OCI-LY1 (cell line): ENCODE measurements around the gene MBNL1.

Experiments used
- H2AFZ ChIP-seq: fragments of 200-600 bp; sonication (generic), shearing (Covaris generic); 2 replicates; pipeline ENCODE4 v1.6.0; 2014; ENCODE audit warnings: antibody characterized with exemption, mild to moderate bottlenecking, low read length
- H3F3A ChIP-seq: fragments of 200-600 bp; sonication (generic), shearing (Covaris generic); 2 replicates; pipeline ENCODE4 v1.6.0; 2014; ENCODE audit warnings: mild to moderate bottlenecking, antibody characterized with exemption, low read length, moderate library complexity; ENCODE audit not compliant: insufficient read depth
- H3K27ac ChIP-seq: fragments of 200-600 bp; sonication (generic); 2 replicates; pipeline ENCODE4 v1.5.1; 2014; ENCODE audit warnings: low read length, mixed run types, mild to moderate bottlenecking, low read depth; ENCODE audit not compliant: poor library complexity, severe bottlenecking
- H3K27me3 ChIP-seq: fragments of 200-600 bp; sonication (generic); 2 replicates; pipeline ENCODE4 v1.6.0; 2014; ENCODE audit warnings: antibody characterized with exemption, mild to moderate bottlenecking, low read length, moderate library complexity; ENCODE audit not compliant: insufficient read depth
- H3K36me3 ChIP-seq: fragments of 200-600 bp; sonication (generic); 2 replicates; pipeline ENCODE4 v1.6.1; 2014; ENCODE audit warnings: mild to moderate bottlenecking, antibody characterized with exemption, low read length, moderate library complexity, mixed read lengths; ENCODE audit not compliant: insufficient read depth
- H3K4me1 ChIP-seq: fragments of 200-600 bp; sonication (generic); 2 replicates; pipeline ENCODE4 v1.5.1; 2014; ENCODE audit warnings: mild to moderate bottlenecking, low read length, moderate library complexity; ENCODE audit not compliant: insufficient read depth, severe bottlenecking
- H3K4me2 ChIP-seq: fragments of 200-600 bp; sonication (generic), shearing (Covaris generic); 2 replicates; pipeline ENCODE4 v1.6.1; 2014; ENCODE audit warnings: low read length
- H3K4me3 ChIP-seq: fragments of 200-600 bp; sonication (generic); 2 replicates; pipeline ENCODE4 v1.5.1; 2014; ENCODE audit warnings: low read length, low read depth, mild to moderate bottlenecking, mixed read lengths; ENCODE audit not compliant: poor library complexity, severe bottlenecking
- H3K79me2 ChIP-seq: fragments of 200-600 bp; shearing (Covaris generic); 2 replicates; pipeline ENCODE4 v1.6.1; 2016; ENCODE audit warnings: mixed run types, low read length, mixed read lengths; ENCODE audit not compliant: insufficient read depth
- H3K9ac ChIP-seq: fragments of 200-600 bp; sonication (generic), shearing (Covaris generic); 2 replicates; pipeline ENCODE4 v1.6.1; 2014; ENCODE audit warnings: mild to moderate bottlenecking, low read length, mixed read lengths
- H3K9me2 ChIP-seq: fragments of 200-600 bp; sonication (generic), shearing (Covaris generic); 2 replicates; pipeline ENCODE4 v1.6.1; 2014; ENCODE audit warnings: low read depth, mild to moderate bottlenecking, low read length, mixed read lengths
- H3K9me3 ChIP-seq: fragments of 200-600 bp; shearing (Covaris generic); 2 replicates; pipeline ENCODE4 v1.6.1; 2014; ENCODE audit warnings: low read length, mixed read lengths
- H4K20me1 ChIP-seq: fragments of 200-600 bp; sonication (generic), shearing (Covaris generic); 2 replicates; pipeline ENCODE4 v1.6.0; 2016; ENCODE audit warnings: mild to moderate bottlenecking, low read length; ENCODE audit not compliant: insufficient read depth
- CTCF ChIP-seq: fragments of 200-600 bp; sonication (generic), shearing (Covaris generic); IDR thresholded peaks from 2 replicates; pipeline ENCODE4 v1.5.1; 2017; ENCODE audit warnings: mild to moderate bottlenecking, antibody characterized with exemption, low read length, moderate library complexity, mixed read lengths
- EZH2 ChIP-seq: fragments of 200-600 bp; sonication (generic), shearing (Covaris generic); IDR thresholded peaks from 2 replicates; pipeline ENCODE4 v1.8.0; 2017; ENCODE audit warnings: borderline replicate concordance, mixed run types, mild to moderate bottlenecking, antibody characterized with exemption, low read length, moderate library complexity, mixed read lengths

MBNL1 gene

GRCh38 chr3:152259468-152259867, 9.3 kb upstream of the MBNL1 start:
- Histone ChIP-seq H3K79me2 (peaks cover 48% of the 10 kb centered on the region), H3K36me3 (0 out of 2 replicates have a peak, but pooled peaks cover 9% of the 10 kb centered on the region), H3K9me3 (no peaks in the 10 kb centered on the region), H3K9ac (no peak overlapping the region), H2AFZ (no peak overlapping the region), H3K9me2 (no peaks in the 10 kb centered on the region), H3K27ac (peak overlapping the region; percentile 26), H4K20me1 (no peaks in the 10 kb centered on the region), H3F3A (no peaks in the 10 kb centered on the region), H3K4me2 (no peak overlapping the region), H3K4me1 (peaks cover 59% of the 10 kb centered on the region), H3K4me3 (no peak overlapping the region), H3K27me3 (no peaks in the 10 kb centered on the region)
- TF ChIP-seq CTCF (no peak), EZH2 (no peak)

GRCh38 chr3:152260026-152260425, 8.7 kb upstream of the MBNL1 start:
- no peak overlapping the region for H3K27ac ChIP-seq

GRCh38 chr3:152260529-152260928, 8.2 kb upstream of the MBNL1 start:
- Histone ChIP-seq H4K20me1 (no peaks in the 10 kb centered on the region), H3K27me3 (no peaks in the 10 kb centered on the region), H3K4me2 (no peak overlapping the region), H3K27ac (no peak overlapping the region), H3K79me2 (peaks cover 40% of the 10 kb centered on the region), H3K36me3 (0 out of 2 replicates have a peak, but pooled peaks cover 9% of the 10 kb centered on the region), H3K9me3 (no peaks in the 10 kb centered on the region), H3K9me2 (no peaks in the 10 kb centered on the region), H2AFZ (no peak overlapping the region), H3F3A (no peaks in the 10 kb centered on the region), H3K4me1 (peaks cover 56% of the 10 kb centered on the region), H3K4me3 (no peak overlapping the region), H3K9ac (no peak overlapping the region)
- TF ChIP-seq EZH2: no peak
- TF ChIP-seq CTCF: no peak

More at GRCh38 chr3:152260026-152260425, 8.7 kb upstream of the MBNL1 start:
- H3K9me3 ChIP-seq: no peaks in the 10 kb centered on the region
- H3K9ac ChIP-seq: no peak overlapping the region
- no peak overlapping the region for H3K4me3 ChIP-seq
- H3K4me1 ChIP-seq: peaks cover 56% of the 10 kb centered on the region
- no peaks in the 10 kb centered on the region for H4K20me1 ChIP-seq
- peaks cover 42% of the 10 kb centered on the region for H3K79me2 ChIP-seq
- H3K27me3 ChIP-seq: no peaks in the 10 kb centered on the region
- H3K36me3 ChIP-seq: 0 out of 2 replicates have a peak, but pooled peaks cover 9% of the 10 kb centered on the region
- no peak overlapping the region for H3K4me2 ChIP-seq
- no peaks in the 10 kb centered on the region for H3F3A ChIP-seq
- H3K9me2 ChIP-seq: no peaks in the 10 kb centered on the region
- TF ChIP-seq CTCF (no peak), EZH2 (no peak)
- no peak overlapping the region for H2AFZ ChIP-seq
